Loucy (cell line): Measurements from ENCODE around the gene MRGPRE.

Source experiments
- H2AFZ ChIP-seq: fragments of 200-600 bp; sonication (generic); 2 replicates; pipeline ENCODE4 v1.6.0; 2016; ENCODE audit warnings: antibody characterized with exemption, mild to moderate bottlenecking, low read length, moderate library complexity
- H3F3A ChIP-seq: fragments of 200-600 bp; 2 replicates; pipeline ENCODE4 v1.6.0; 2016; ENCODE audit warnings: antibody characterized with exemption, low read depth, mild to moderate bottlenecking
- H3K27me3 ChIP-seq: fragments of 200-600 bp; sonication (generic); 2 replicates; pipeline ENCODE4 v1.6.1; 2014; ENCODE audit warnings: low read length, mild to moderate bottlenecking; ENCODE audit not compliant: insufficient read depth, poor library complexity, severe bottlenecking
- H3K36me3 ChIP-seq: fragments of 200-600 bp; sonication (generic); 2 replicates; pipeline ENCODE4 v1.6.1; 2016; ENCODE audit warnings: low read length; ENCODE audit not compliant: insufficient read depth
- H3K4me1 ChIP-seq: fragments of 200-600 bp; sonication (generic); 2 replicates; pipeline ENCODE4 v1.5.1; 2014; ENCODE audit warnings: low read length, mild to moderate bottlenecking; ENCODE audit not compliant: insufficient read depth, poor library complexity, severe bottlenecking
- H3K4me2 ChIP-seq: fragments of 200-600 bp; sonication (generic); 2 replicates; pipeline ENCODE4 v1.6.0; 2014; ENCODE audit warnings: antibody characterized with exemption, low read length, low read depth, mild to moderate bottlenecking; ENCODE audit not compliant: poor library complexity, severe bottlenecking
- H3K4me3 ChIP-seq: fragments of 200-600 bp; sonication (generic); 2 replicates; pipeline ENCODE4 v1.5.1; 2014; ENCODE audit warnings: low read length, mild to moderate bottlenecking, mixed read lengths; ENCODE audit not compliant: poor library complexity, severe bottlenecking
- H3K79me2 ChIP-seq: fragments of 200-600 bp; sonication (generic); 2 replicates; pipeline ENCODE4 v1.6.1; 2014; ENCODE audit warnings: low read length; ENCODE audit not compliant: insufficient read depth
- H3K9ac ChIP-seq: fragments of 200-600 bp; sonication (generic); 2 replicates; pipeline ENCODE4 v1.6.0; 2014; ENCODE audit warnings: mild to moderate bottlenecking, low read depth, low read length, moderate library complexity; ENCODE audit not compliant: poor library complexity, severe bottlenecking
- H3K9me2 ChIP-seq: fragments of 200-600 bp; sonication (generic); replicated peaks from 2 replicates; pipeline ENCODE4 v1.6.1; 2016; ENCODE audit warnings: low read depth, low read length, mixed read lengths
- H3K9me3 ChIP-seq: fragments of 200-600 bp; sonication (generic); 2 replicates; pipeline ENCODE4 v1.6.1; 2014; ENCODE audit warnings: mild to moderate bottlenecking, antibody characterized with exemption, low read length, low read depth; ENCODE audit not compliant: insufficient read depth
- H4K20me1 ChIP-seq: fragments of 200-600 bp; sonication (generic); 2 replicates; pipeline ENCODE4 v1.6.0; 2014; ENCODE audit warnings: antibody characterized with exemption, low read length, mild to moderate bottlenecking; ENCODE audit not compliant: insufficient read depth, poor library complexity, severe bottlenecking
- EZH2phosphoT487 ChIP-seq: fragments of 200-600 bp; IDR thresholded peaks from 2 replicates; pipeline ENCODE4 v1.6.1; 2018; ENCODE audit warnings: antibody characterized with exemption, mild to moderate bottlenecking, moderate library complexity, borderline replicate concordance
- TF ChIP-seq, protein P1 (sequence below): fragments of 200-600 bp; sonication (generic); conservative IDR thresholded peaks from 2 replicates; pipeline ENCODE4 v1.5.1; 2014; ENCODE audit warnings: mild to moderate bottlenecking, antibody characterized with exemption, low read length

MRGPRE gene

DNA sequence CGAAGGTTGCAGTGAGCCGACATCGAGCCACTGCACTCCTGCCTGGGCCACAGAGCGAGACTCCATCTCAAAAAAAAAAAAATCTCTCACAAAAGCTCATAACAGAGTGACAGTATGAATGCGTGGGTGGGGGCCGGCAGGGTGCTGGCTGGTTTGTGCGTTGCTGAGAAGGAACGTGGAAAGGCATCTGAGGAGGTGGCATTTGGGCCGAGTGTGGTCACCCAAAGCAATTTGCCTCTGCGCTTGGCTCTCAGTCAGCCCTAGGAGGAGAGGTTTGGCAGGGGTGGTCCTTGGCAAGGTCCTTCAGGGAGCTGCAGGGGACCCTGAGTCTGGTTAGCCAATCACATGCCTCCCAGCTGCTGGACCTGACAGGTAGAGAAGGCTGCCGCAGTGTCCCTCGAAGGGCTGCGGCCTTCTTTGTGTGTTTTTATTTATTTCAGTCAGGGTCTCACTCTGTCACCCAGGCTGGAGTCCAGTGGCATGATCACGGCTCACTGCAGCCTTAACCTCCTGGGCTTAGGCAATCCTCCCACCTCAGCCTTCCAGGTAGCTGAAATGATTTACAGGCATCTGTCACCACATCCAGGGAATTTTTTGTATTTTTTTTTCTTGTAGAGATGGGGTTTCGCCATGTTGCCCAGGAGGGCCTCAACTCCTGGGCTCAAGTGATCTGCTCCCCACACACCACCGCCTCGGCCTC, 43.6 kb downstream of the MRGPRE start:
- Histone ChIP-seq H3K27me3 (no peaks in the 10 kb centered on the region), H2AFZ (no peak overlapping the region), H3K9me3 (no peaks in the 10 kb centered on the region), H3K79me2 (no peaks in the 10 kb centered on the region), H4K20me1 (no peaks in the 10 kb centered on the region), H3F3A (no peaks in the 10 kb centered on the region), H3K9ac (no peak overlapping the region), H3K36me3 (no peaks in the 10 kb centered on the region), H3K4me1 (no peaks in the 10 kb centered on the region), H3K9me2 (no peaks in the 10 kb centered on the region), H3K4me2 (no peak overlapping the region), H3K4me3 (no peak overlapping the region)
- TF ChIP-seq, protein P1, sequence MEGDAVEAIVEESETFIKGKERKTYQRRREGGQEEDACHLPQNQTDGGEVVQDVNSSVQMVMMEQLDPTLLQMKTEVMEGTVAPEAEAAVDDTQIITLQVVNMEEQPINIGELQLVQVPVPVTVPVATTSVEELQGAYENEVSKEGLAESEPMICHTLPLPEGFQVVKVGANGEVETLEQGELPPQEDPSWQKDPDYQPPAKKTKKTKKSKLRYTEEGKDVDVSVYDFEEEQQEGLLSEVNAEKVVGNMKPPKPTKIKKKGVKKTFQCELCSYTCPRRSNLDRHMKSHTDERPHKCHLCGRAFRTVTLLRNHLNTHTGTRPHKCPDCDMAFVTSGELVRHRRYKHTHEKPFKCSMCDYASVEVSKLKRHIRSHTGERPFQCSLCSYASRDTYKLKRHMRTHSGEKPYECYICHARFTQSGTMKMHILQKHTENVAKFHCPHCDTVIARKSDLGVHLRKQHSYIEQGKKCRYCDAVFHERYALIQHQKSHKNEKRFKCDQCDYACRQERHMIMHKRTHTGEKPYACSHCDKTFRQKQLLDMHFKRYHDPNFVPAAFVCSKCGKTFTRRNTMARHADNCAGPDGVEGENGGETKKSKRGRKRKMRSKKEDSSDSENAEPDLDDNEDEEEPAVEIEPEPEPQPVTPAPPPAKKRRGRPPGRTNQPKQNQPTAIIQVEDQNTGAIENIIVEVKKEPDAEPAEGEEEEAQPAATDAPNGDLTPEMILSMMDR = no peak
- TF ChIP-seq EZH2phosphoT487 = no peak

DNA sequence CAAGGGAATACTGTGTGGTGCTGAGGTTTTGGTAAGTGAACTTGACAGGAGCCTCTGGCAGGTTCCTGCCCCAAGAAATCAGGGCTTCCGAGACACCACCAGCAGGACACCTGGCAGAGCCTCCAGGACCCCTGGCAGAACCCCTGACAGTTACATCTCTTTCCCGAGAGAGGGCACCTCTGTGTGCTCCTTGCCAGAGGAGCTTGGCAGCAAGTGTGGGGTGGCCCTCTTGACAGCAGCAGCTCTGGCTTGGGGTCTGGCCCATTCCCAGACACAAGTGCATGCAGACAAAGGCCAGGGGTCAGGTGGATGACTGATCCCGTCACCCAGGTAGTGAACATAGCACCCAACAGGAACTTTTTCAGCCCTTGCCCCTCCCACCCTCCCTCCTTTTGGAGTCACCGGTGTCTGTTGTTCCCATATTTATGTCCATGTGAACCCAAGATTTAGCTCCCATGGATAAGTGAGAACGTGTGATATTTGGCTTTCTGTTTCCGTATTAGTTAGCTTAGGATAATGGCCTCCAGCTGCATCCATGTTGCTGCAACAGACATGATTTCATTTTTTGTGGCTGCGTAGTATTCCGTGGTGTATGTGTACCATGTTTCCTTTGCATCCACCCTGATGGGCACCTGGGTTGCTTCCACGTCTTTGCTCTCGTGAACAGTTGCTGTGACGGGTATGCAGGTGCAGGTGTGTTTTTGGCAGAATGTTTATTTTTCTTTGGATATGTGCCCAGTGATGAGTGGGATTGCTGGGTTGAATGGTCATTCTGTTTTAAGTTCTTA, 45.9 kb downstream of the MRGPRE start:
- no peaks in the 10 kb centered on the region for H4K20me1 ChIP-seq
- no peaks in the 10 kb centered on the region for H3F3A ChIP-seq
- H3K9ac ChIP-seq = no peak overlapping the region
- no peak overlapping the region for H3K4me2 ChIP-seq
- no peaks in the 10 kb centered on the region for H3K79me2 ChIP-seq
- H3K36me3 ChIP-seq = no peaks in the 10 kb centered on the region
- H3K9me2 ChIP-seq = no peaks in the 10 kb centered on the region
- no peak overlapping the region for H3K4me3 ChIP-seq
- no peaks in the 10 kb centered on the region for H3K27me3 ChIP-seq
- H3K9me3 ChIP-seq = no peaks in the 10 kb centered on the region
- TF ChIP-seq, protein P1 = no peak
- no peak for TF ChIP-seq EZH2phosphoT487
- H2AFZ ChIP-seq = no peak overlapping the region
- no peaks in the 10 kb centered on the region for H3K4me1 ChIP-seq

DNA sequence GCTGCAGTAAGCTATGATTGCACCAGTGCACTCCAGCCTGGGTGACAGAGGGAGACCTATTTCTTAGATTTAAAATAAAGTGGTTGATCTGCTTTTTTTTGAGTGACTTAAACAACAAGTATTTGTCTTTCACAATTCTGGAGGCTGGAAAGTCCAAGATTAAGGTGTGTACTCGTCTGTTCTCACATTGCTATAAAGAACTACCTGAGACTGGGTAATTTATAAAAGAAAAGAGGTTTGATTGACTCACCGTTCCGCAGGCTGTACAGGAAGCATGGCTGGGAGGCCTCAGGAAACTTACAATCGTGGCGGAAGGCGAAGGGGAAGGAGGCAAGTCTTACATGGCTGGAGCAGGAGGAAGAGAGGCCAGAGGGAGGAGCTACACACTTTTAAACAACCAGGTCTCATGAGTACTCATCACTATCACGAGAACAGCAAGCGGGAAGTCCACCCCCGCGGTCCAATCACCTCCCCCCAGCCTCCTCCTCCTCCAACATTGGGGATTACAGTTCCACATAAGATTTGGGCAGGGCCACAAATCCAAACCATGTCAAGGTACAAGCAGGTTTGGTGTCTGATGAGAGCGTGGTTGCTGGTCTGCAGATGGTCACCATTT, 47.4 kb downstream of the MRGPRE start:
- no peak overlapping the region for H3K4me3 ChIP-seq

More for the DNA sequence above, 47.4 kb downstream of the MRGPRE start:
- Histone ChIP-seq H3K27me3 (no peaks in the 10 kb centered on the region), H3K9ac (no peak overlapping the region), H3K36me3 (no peaks in the 10 kb centered on the region), H3K9me3 (no peaks in the 10 kb centered on the region), H3K79me2 (no peaks in the 10 kb centered on the region), H3K4me2 (no peak overlapping the region), H3K4me1 (no peaks in the 10 kb centered on the region), H2AFZ (no peak overlapping the region), H3K9me2 (no peaks in the 10 kb centered on the region), H3F3A (no peaks in the 10 kb centered on the region), H4K20me1 (no peaks in the 10 kb centered on the region)
- TF ChIP-seq EZH2phosphoT487 = no peak
- TF ChIP-seq, protein P1 = no peak
